ENCODE measurements around the gene CMKLR1.

DNA sequence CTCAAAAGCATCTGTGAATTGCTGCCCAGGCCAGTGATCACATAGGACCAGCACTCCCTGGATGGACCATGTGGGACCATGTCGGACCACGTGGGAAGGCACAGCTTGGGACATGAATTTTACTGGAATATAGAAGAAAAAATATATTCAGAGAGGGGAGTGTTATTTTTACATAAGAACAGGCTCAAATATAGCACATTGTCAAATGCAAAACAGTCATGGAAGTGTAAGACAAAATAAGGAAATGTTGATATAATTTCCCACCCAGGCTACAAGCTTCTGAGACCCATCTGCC lies 68.3 kb downstream of the CMKLR1 start:
- TF ChIP-seq CTCF (IDR thresholded peaks at IDR 0.05) (no peak), POLR2A (IDR thresholded peaks at IDR 0.05) (no peak)

Measured in esophagus squamous epithelium (tissue), 4 donors.